ENCODE results near the gene DLGAP1. TPM values are rescaled to one million over a fixed set of nuclear protein-coding genes. Genes with fewer than 3 reads are reported as not detected.

Gene DLGAP1
- total RNA-seq, 6 experiments from 2014 or later, result 0.09 to 0.31 (median 0.18) TPM; not detected in 2

- no peaks in the 10 kb centered on the region for H3K36me3 ChIP-seq
- H3K27ac ChIP-seq, result no peak overlapping the region
- no peaks in the 10 kb centered on the region for H3K4me1 ChIP-seq
- H3K9me3 ChIP-seq, result no peaks in the 10 kb centered on the region
- 68% methylated on average over 2 of the region's 2 CpGs for WGBS (ENCODE audit: insufficient coverage, low coverage, low lambda C conversion rate, missing lambda C conversion rate)
- intact Hi-C loops (cut with DNase I), result no loop called here
- TF ChIP-seq POLR2A (IDR thresholded peaks at IDR 0.05), result no peak
- TF ChIP-seq, protein P1, sequence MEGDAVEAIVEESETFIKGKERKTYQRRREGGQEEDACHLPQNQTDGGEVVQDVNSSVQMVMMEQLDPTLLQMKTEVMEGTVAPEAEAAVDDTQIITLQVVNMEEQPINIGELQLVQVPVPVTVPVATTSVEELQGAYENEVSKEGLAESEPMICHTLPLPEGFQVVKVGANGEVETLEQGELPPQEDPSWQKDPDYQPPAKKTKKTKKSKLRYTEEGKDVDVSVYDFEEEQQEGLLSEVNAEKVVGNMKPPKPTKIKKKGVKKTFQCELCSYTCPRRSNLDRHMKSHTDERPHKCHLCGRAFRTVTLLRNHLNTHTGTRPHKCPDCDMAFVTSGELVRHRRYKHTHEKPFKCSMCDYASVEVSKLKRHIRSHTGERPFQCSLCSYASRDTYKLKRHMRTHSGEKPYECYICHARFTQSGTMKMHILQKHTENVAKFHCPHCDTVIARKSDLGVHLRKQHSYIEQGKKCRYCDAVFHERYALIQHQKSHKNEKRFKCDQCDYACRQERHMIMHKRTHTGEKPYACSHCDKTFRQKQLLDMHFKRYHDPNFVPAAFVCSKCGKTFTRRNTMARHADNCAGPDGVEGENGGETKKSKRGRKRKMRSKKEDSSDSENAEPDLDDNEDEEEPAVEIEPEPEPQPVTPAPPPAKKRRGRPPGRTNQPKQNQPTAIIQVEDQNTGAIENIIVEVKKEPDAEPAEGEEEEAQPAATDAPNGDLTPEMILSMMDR (IDR thresholded peaks at IDR 0.05), result no peak
- DNase-seq, result no peak
- H3K4me3 ChIP-seq, result no peak overlapping the region
- ATAC-seq, result no peak
- H3K27me3 ChIP-seq, result no peaks in the 10 kb centered on the region
Observed at GRCh38 chr18:3919396-3920061, 535.6 kb downstream of the DLGAP1 start.

- no peaks in the 10 kb centered on the region for H3K4me1 ChIP-seq
- H3K36me3 ChIP-seq, result no peaks in the 10 kb centered on the region
- 58% methylated on average over 5 of the region's 7 CpGs for WGBS (ENCODE audit: insufficient coverage, low coverage, low lambda C conversion rate, missing lambda C conversion rate)
- no peak overlapping the region for H3K4me3 ChIP-seq
- intact Hi-C loops (cut with DNase I), result no loop called here
- no peak for TF ChIP-seq POLR2A (IDR thresholded peaks at IDR 0.05)
- TF ChIP-seq, protein P1 (IDR thresholded peaks at IDR 0.05), result no peak
- H3K9me3 ChIP-seq, result no peaks in the 10 kb centered on the region
- no peak overlapping the region for H3K27ac ChIP-seq
- no peaks in the 10 kb centered on the region for H3K27me3 ChIP-seq
- DNase-seq (no peak), ATAC-seq (no peak)
Observed at GRCh38 chr18:3916082-3916481, 539.0 kb downstream of the DLGAP1 start.

GRCh38 chr18:3914833-3915610, 540.1 kb downstream of the DLGAP1 start:
- no peak for DNase-seq
- Histone ChIP-seq H3K27ac (no peak overlapping the region), H3K4me3 (no peak overlapping the region), H3K27me3 (no peaks in the 10 kb centered on the region), H3K9me3 (no peaks in the 10 kb centered on the region), H3K36me3 (no peaks in the 10 kb centered on the region), H3K4me1 (no peaks in the 10 kb centered on the region)
- no peak for ATAC-seq
- TF ChIP-seq POLR2A (IDR thresholded peaks at IDR 0.05), result no peak
- intact Hi-C loops (cut with DNase I), result no loop called here
- 50% methylated on average over 1 of the region's 2 CpGs for WGBS (ENCODE audit: insufficient coverage, low coverage, low lambda C conversion rate, missing lambda C conversion rate)

DNA sequence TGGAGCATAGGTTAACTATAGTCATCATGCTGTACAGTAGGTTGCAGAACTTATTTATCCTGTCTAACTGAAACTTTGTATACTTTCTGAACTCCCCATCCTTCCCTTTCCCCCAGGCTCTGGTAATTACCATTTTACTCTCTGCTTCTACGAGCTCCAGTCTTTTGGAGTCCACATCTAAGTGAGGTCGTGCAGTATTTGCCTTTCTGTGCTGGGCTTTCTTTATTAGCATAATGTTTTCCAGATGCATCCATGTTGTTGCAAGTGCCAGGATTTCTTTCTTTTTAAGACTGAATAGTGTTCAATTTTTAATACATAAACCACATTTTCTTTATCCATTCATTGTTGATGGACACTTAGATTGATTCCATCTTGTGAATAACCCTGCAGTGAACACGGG, 541.0 kb downstream of the DLGAP1 start:
- 36% methylated on average over 3 of the region's 3 CpGs for WGBS (ENCODE audit: insufficient coverage, low coverage, low lambda C conversion rate, missing lambda C conversion rate)
- H3K4me1 ChIP-seq, result no peaks in the 10 kb centered on the region
- TF ChIP-seq, protein P1 (IDR thresholded peaks at IDR 0.05), result no peak
- no peak for TF ChIP-seq POLR2A (IDR thresholded peaks at IDR 0.05)
- no peaks in the 10 kb centered on the region for H3K9me3 ChIP-seq
- no peak overlapping the region for H3K4me3 ChIP-seq
- no peak overlapping the region for H3K27ac ChIP-seq
- no peak for DNase-seq
- no peak for ATAC-seq
- intact Hi-C loops (cut with DNase I), result no loop called here
- no peaks in the 10 kb centered on the region for H3K27me3 ChIP-seq
- H3K36me3 ChIP-seq, result no peaks in the 10 kb centered on the region

DNA sequence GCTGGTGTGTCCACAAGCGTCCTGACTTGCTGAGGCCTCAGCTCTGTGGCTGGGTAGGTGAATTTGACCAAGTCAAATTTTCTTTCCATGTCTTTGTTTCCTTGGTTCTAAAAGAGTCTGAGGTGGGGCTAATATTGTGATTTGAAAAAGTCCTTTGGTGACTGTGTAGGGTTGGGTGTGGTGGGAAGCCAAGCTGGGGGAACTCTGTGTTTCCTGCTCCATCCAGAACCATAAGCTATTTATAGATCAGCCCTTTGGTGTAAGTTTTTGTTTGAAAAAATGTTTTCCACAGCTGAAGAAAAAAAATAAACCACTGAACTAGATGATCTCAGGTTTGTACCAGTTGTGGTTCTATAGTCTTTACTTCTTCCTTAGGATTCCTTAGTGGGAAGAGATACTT, 542.4 kb downstream of the DLGAP1 start:
- Histone ChIP-seq H3K4me1 (no peaks in the 10 kb centered on the region), H3K27me3 (no peaks in the 10 kb centered on the region), H3K27ac (no peak overlapping the region), H3K9me3 (no peaks in the 10 kb centered on the region), H3K36me3 (no peaks in the 10 kb centered on the region), H3K4me3 (no peak overlapping the region)
- TF ChIP-seq, protein P1 (IDR thresholded peaks at IDR 0.05), result no peak
- no peak for TF ChIP-seq POLR2A (IDR thresholded peaks at IDR 0.05)
- intact Hi-C loops (cut with DNase I), result no loop called here
- DNase-seq, result no peak
- WGBS (ENCODE audit: insufficient coverage, low coverage, low lambda C conversion rate, missing lambda C conversion rate), result 75% methylated on average over 1 of the region's 1 CpG
- ATAC-seq, result no peak

All from right lobe of liver (tissue), 6 donors.